ENCODE data around the gene GSTA1.
"Not testable (repeated sequence)": the region's sequence is repeated elsewhere in the genome, so short reads cannot be mapped to it uniquely, and the experiment has no call there.

GSTA1 gene

DNA sequence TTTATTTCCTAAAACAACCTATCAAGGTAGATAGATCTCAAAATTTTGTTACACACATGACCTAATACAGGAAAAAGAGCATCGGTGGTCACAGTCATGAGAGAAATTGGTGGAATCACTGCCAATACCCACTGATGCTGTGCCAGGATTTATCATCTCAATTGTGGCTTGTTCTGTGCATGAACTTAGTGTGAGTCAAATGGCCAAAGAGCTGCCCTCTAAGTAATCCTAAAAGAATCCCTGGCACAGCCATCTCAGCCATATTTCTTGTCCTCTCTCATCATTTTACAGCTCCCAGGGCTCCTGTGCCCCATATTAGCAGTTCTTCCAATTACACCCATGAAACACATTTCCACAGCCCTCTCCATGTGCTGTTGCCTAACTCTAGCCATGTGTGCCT lies 30.9 kb upstream of the GSTA1 start:
- Mint-ChIP-seq H3K4me3 (no peak overlapping the region), H3K27ac (no peak overlapping the region), H3K27me3 (ENCODE audit: low read depth, poor library complexity) (peaks cover 21% of the 10 kb centered on the region), H3K4me1 (no peaks in the 10 kb centered on the region), H3K9me3 (no peaks in the 10 kb centered on the region), H3K36me3 (ENCODE audit: low read depth) (no peaks in the 10 kb centered on the region)
- TF ChIP-seq, protein P1, sequence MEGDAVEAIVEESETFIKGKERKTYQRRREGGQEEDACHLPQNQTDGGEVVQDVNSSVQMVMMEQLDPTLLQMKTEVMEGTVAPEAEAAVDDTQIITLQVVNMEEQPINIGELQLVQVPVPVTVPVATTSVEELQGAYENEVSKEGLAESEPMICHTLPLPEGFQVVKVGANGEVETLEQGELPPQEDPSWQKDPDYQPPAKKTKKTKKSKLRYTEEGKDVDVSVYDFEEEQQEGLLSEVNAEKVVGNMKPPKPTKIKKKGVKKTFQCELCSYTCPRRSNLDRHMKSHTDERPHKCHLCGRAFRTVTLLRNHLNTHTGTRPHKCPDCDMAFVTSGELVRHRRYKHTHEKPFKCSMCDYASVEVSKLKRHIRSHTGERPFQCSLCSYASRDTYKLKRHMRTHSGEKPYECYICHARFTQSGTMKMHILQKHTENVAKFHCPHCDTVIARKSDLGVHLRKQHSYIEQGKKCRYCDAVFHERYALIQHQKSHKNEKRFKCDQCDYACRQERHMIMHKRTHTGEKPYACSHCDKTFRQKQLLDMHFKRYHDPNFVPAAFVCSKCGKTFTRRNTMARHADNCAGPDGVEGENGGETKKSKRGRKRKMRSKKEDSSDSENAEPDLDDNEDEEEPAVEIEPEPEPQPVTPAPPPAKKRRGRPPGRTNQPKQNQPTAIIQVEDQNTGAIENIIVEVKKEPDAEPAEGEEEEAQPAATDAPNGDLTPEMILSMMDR (IDR thresholded peaks at IDR 0.05): no peak
- DNase-seq: no peak

DNA sequence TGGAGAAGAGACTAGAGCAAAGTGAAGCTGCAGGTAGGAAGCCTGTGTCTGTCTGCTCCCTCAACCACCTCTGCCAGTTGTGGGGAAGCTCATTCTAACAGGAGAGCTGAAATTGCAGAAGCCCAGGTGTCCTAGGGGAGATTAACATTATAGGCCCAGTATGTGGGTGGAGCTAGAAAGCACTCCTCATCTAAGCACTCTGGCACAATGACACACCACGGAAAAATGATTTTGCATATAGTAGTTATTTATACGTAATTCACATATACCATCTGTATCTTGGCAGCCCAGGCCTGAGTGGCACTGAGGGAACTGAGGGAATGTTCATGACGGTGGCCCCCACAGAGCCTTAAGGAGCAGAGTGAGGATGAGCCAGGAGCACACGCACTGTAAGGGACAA lies 27.3 kb upstream of the GSTA1 start:
- not testable (repeated sequence) for H3K4me1 Mint-ChIP-seq; H3K36me3 Mint-ChIP-seq (ENCODE audit: low read depth); DNase-seq; H3K27ac Mint-ChIP-seq; H3K4me3 Mint-ChIP-seq; H3K9me3 Mint-ChIP-seq
- peaks cover 14% of the 10 kb centered on the region for H3K27me3 Mint-ChIP-seq (ENCODE audit: low read depth, poor library complexity)

DNA sequence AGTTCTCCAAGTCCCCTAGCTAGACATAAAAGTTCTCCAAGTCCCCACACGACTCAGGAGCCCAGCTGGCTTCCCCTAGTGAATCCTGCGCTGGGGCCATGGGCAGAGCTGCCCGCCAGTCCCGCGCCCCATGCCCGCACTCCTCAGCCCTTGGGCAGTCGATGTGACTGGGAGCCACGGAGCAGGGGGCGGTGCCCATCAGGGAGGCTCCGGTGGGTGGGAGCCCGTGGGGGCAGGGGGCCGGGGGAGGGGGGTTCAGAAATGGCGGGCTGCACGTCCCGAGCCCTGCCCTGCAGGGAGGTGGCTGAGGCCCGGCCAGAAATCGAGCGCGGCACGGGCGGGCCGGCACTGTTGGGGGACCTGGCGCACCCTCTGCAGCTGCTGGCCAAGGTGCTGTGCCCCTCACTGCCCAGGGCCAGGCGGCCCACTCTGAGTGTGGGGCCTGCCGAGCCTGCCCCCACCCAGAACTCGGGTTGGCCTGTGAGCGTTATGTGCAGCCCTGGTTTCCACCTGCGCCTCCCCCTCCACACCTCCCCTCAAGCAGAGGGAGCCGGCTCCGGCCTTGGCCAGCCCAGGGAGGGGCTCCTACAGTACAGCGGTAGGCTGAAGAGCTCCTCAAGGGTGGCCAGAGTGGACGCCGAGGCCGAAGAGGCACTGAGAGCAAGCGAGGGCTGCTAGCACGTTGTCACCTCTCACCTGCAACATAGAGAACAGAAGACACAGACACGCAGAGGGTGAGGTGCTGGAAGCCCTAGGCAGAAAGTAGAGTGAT lies 25.6 kb upstream of the GSTA1 start:
- Mint-ChIP-seq H3K9me3 (peaks cover 17% of the 10 kb centered on the region), H3K27ac (no peak overlapping the region), H3K4me1 (no peaks in the 10 kb centered on the region), H3K36me3 (ENCODE audit: low read depth) (no peaks in the 10 kb centered on the region), H3K27me3 (ENCODE audit: low read depth, poor library complexity) (peaks cover 5% of the 10 kb centered on the region), H3K4me3 (no peak overlapping the region)
- DNase-seq: no peak
- TF ChIP-seq, protein P1 (IDR thresholded peaks at IDR 0.05): no peak

DNA sequence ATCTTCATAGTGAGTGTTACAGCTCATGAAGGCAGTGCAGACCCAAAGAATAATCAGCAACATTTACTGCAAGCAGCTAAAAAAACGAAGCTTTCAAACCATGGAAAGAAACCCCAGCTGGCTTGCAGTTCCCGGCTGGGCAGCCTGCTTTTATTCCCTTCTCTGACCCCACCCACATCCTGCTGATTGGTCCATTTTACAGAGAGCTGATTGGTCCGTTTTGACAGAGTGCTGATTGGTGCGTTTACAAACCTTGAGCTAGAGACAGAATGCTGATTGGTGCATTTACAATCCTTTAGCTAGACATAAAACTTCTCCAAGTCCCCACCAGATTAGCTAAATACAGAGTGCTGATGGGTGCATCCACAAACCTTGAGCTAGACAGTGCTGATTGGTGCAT lies 25.0 kb upstream of the GSTA1 start:
- H3K27me3 Mint-ChIP-seq (ENCODE audit: low read depth, poor library complexity); H3K4me3 Mint-ChIP-seq; H3K27ac Mint-ChIP-seq; DNase-seq; H3K36me3 Mint-ChIP-seq (ENCODE audit: low read depth); H3K4me1 Mint-ChIP-seq: not testable (repeated sequence)
- peaks cover 18% of the 10 kb centered on the region for H3K9me3 Mint-ChIP-seq

DNA sequence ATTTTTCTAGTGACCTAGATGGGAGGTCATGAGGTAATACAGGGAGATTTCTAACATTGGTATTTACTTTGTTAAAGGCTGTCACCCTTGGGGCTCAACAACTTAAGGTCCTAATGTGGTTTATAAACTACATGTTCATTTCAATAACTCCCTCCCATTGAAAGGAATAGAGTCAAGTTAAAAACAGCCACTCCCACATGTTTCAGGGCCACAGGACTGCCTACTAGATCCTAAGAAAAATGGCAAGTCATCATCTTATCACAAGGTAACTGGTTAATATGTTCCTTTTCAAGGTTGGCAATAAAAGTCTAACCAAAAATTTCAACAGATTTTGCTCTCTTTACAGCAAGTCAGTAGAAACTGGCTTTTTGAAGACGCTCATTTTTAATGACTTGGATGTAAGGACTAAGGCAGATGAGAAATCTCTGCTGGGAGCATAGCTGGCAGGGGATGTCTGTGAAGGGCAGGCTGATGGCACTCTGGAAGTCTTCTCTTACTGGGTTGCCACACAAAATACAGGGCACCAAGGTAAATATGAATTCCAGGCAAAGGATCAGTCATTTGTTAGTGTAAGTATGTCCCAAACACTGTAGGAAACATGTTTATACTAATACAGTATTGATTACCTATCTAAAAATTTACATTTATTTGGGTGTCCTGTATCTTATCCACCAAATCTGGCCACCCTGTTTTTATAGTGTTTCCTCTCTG lies 23.6 kb upstream of the GSTA1 start:
- not testable (repeated sequence) for H3K27me3 Mint-ChIP-seq (ENCODE audit: low read depth, poor library complexity); H3K27ac Mint-ChIP-seq; H3K4me3 Mint-ChIP-seq; H3K36me3 Mint-ChIP-seq (ENCODE audit: low read depth); H3K4me1 Mint-ChIP-seq; DNase-seq
- peaks cover 25% of the 10 kb centered on the region for H3K9me3 Mint-ChIP-seq

DNA sequence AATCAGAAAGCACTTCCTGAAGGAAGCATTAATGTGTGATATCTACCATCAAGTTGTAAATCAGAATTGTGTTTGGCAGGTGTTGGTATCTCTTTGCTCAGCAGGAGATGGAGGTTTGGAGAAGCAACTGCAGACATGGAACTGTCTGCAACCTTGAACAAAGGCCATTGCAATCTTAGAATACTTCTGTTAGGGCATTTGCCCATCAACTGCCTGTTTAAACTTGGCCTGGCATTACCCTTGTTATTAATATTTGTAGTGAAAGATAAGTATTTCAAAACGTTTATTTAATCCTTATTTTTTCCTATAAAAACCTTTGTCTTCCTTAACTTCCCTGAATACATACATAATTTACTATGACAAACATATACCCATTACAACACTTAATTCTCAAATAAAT lies 22.9 kb upstream of the GSTA1 start:
- Mint-ChIP-seq H3K27ac (no peak overlapping the region), H3K36me3 (ENCODE audit: low read depth) (no peaks in the 10 kb centered on the region), H3K27me3 (ENCODE audit: low read depth, poor library complexity) (no peaks in the 10 kb centered on the region), H3K4me3 (no peak overlapping the region), H3K4me1 (no peaks in the 10 kb centered on the region), H3K9me3 (peaks cover 27% of the 10 kb centered on the region)
- TF ChIP-seq, protein P1 (IDR thresholded peaks at IDR 0.05): no peak
- no peak for DNase-seq

DNA sequence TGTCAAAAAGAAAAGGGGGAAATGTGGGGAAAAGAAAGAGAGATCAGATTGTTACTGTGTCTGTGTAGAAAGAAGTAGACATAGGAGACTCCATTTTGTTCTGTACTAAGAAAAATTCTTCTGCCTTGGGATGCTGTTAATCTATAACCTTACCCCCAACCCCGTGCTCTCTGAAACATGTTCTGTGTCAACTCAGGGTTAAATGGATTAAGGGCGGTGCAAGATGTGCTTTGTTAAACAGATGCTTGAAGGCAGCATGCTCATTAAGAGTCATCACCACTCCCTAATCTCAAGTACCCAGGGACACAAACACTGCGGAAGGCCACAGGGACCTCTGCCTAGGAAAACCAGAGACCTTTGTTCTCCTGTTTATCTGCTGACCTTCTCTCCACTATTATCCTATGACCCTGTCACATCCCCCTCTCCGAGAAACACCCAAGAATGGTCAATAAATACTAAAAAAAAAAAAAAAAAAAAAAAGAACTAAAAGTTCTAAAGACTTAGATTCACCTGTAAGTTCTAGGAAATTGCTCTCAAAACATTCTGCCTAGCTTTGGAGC lies 22.4 kb upstream of the GSTA1 start:
- H3K27ac Mint-ChIP-seq; H3K27me3 Mint-ChIP-seq (ENCODE audit: low read depth, poor library complexity); H3K4me3 Mint-ChIP-seq; H3K4me1 Mint-ChIP-seq; H3K36me3 Mint-ChIP-seq (ENCODE audit: low read depth); DNase-seq: not testable (repeated sequence)
- peaks cover 27% of the 10 kb centered on the region for H3K9me3 Mint-ChIP-seq

DNA sequence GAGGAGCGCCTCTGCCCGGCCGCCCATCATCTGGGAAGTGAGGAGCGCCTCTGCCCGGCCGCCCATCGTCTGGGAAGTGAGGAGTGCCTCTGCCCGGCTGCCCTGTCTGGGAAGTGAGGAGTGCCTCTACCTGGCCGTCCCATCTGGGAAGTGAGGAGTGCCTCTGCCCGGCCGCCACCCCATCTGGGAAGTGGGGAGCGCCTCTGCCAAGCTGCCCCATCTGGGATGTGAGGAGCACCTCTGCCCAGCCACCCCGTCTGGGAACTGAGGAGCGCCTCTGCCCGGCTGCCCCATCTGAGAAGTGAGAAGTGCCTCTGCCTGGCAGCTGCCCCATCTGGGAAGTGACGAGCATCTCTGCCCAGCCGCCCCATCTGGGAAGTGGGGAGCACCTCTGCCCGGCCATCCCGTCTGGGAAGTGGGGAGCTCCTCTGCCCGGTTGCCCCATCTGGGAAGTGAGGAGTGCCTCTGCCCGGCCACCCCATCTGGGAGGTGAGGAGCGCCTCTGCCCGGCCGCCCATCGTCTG lies 21.7 kb upstream of the GSTA1 start:
- not testable (repeated sequence) for DNase-seq; H3K27ac Mint-ChIP-seq; H3K27me3 Mint-ChIP-seq (ENCODE audit: low read depth, poor library complexity); H3K4me1 Mint-ChIP-seq; H3K4me3 Mint-ChIP-seq; H3K36me3 Mint-ChIP-seq (ENCODE audit: low read depth)
- peaks cover 27% of the 10 kb centered on the region for H3K9me3 Mint-ChIP-seq
